HG03432 (cell line): Measurements from ENCODE around the gene SPATA1.
"Not testable (repeated sequence)": the region's sequence is repeated elsewhere in the genome, so short reads cannot be mapped to it uniquely, and the experiment has no call there.

Source experiments
- ATAC-seq: cut with Tn5 transposase; IDR thresholded peaks from one replicate; pipeline ENCODE4 v1.9.1; 2021; ENCODE audit warnings: mild to moderate bottlenecking, moderate library complexity; ENCODE audit not compliant: unreplicated experiment

Gene SPATA1

GRCh38 chr1:84506002-84506728 lies at the start of gene SPATA1, which contains the start of gene GNG5:
Gene SPATA1 (plus strand): TSS chr1:84506386. CDS start chr1:84516360, 9,974 bp downstream.
Gene GNG5 (minus strand): TSS chr1:84506581. CDS start chr1:84506091, 490 bp downstream.
- peak; percentile 88 for ATAC-seq

- ATAC-seq, result no peak
These were observed 44.1 kb upstream of the SPATA1 start for GRCh38 chr1:84462118-84462517.

- no peak for ATAC-seq
These were observed 38.9 kb upstream of the SPATA1 start for GRCh38 chr1:84467298-84467697.

- ATAC-seq, result no peak
These were observed 30.0 kb upstream of the SPATA1 start for GRCh38 chr1:84476225-84476624.

- peak; percentile 98 for ATAC-seq
These were observed 27.0 kb upstream of the SPATA1 start, which contains the start of gene RPF1 for GRCh38 chr1:84478876-84479868. Gene RPF1 (plus strand): TSS chr1:84479266. CDS start chr1:84479282, 16 bp downstream.

- ATAC-seq, result peak; percentile 17
These were observed 26.2 kb upstream of the SPATA1 start for GRCh38 chr1:84479998-84480397.

GRCh38 chr1:84480650-84481049 lies 25.5 kb upstream of the SPATA1 start:
- ATAC-seq, result peak; percentile 24

- no peak for ATAC-seq
These were observed 24.9 kb upstream of the SPATA1 start for GRCh38 chr1:84481317-84481716.

- ATAC-seq, result no peak
These were observed 18.1 kb upstream of the SPATA1 start for GRCh38 chr1:84488107-84488506.

- ATAC-seq, result no peak
These were observed 16.4 kb upstream of the SPATA1 start for GRCh38 chr1:84489766-84490165.

- ATAC-seq, result no peak
These were observed 13.5 kb upstream of the SPATA1 start for GRCh38 chr1:84492726-84493125.

- no peak for ATAC-seq
These were observed 12.4 kb upstream of the SPATA1 start for GRCh38 chr1:84493747-84494146.

GRCh38 chr1:84496498-84496897 lies 9.7 kb upstream of the SPATA1 start:
- no peak for ATAC-seq

- no peak for ATAC-seq
These were observed 8.4 kb upstream of the SPATA1 start for GRCh38 chr1:84497631-84498275.

GRCh38 chr1:84502927-84503326 lies 3.3 kb upstream of the SPATA1 start:
- ATAC-seq, result no peak

- ATAC-seq, result no peak
These were observed 1.4 kb upstream of the SPATA1 start for GRCh38 chr1:84504580-84505492.

GRCh38 chr1:84505493-84506001 lies 639 bp upstream of the SPATA1 start:
- peak; percentile 43 for ATAC-seq

- no peak for ATAC-seq
These were observed 705 bp downstream of the SPATA1 start for GRCh38 chr1:84506729-84507453.

GRCh38 chr1:84507887-84508286 lies 1.7 kb downstream of the SPATA1 start:
- not testable (repeated sequence) for ATAC-seq
